ENCODE data around the gene ST7. TPM values are rescaled to one million over a fixed set of nuclear protein-coding genes. Genes with fewer than 3 reads are reported as not detected.

The ST7 gene
- total and polyA plus RNA-seq, 2 of the 8 experiments (the other 6 are each of a cell fraction or from before 2014, with no cell fraction given) = 16.3 to 18.0 TPM

DNA sequence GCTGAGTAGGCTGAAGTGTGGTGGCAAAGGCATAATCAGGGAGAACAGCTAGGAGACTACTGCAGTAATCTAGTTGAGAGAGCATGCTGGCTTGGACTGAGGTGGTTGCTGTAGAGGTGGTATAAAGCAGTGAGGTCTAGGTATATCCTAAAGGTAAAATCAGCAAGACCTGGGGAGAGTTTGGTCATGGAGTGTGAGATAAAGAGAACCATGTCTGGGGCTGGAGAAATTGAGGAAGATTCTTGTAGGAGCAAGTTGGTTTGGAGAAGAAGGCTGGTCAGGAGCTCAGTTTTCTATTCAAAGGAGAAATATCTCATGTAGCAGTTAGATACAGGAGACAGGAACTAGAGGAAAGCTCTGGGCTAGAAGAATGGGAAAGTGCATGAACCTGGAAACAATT lies 32.9 kb upstream of the ST7 start:
- Histone ChIP-seq H3K18ac (ENCODE audit: extremely low read depth, low read length) (no peak overlapping the region), H3K27me3 (replicated peaks in 1 of 4; ENCODE audit: control insufficient read depth in 3 of 4, extremely low read depth in 1 of 4, insufficient read depth in 3 of 4, low read length in 3 of 4) (no peaks in the 10 kb centered on the region), H3K14ac (ENCODE audit: insufficient read length) (no peak overlapping the region), H2BK12ac (ENCODE audit: low read depth, low read length) (no peak overlapping the region), H4K91ac (replicated peaks; ENCODE audit: insufficient read length, low read length) (no peak overlapping the region), H2BK20ac (ENCODE audit: low read length) (no peak overlapping the region), H3K4ac (replicated peaks; ENCODE audit: insufficient read length, low read depth, low read length) (no peak overlapping the region), H3K23ac (ENCODE audit: insufficient read length) (no peak overlapping the region), H3K56ac (replicated peaks; ENCODE audit: insufficient read length, low read depth, low read length) (no peak overlapping the region), H3K23me2 (ENCODE audit: low read depth, low read length) (peaks cover 2% of the 10 kb centered on the region; the same call in 1 of the 2 replicates), H2BK5ac (ENCODE audit: low read depth, low read length) (no peak overlapping the region), H3K4me2 (ENCODE audit: insufficient read depth in 1 of 2, low read depth in 2 of 2, low read length in 2 of 2) (no peak overlapping the region), H3K79me2 (ENCODE audit: control insufficient read depth in 1 of 2, insufficient read depth in 2 of 2, low read length in 2 of 2) (no peaks in the 10 kb centered on the region), H3K27ac (ENCODE audit: low read depth, low read length) (no peak overlapping the region), H3K36me3 (ENCODE audit: control insufficient read depth in 2 of 4, insufficient read depth in 4 of 4, low read length in 3 of 4) (peaks cover 0 to 41% (median 10%) of the 10 kb centered on the region in 4 experiments; a peak in 6 of 8 replicates), H4K5ac (ENCODE audit: insufficient read length, low read depth, low read length) (no peak overlapping the region), H2AFZ (ENCODE audit: low read length) (no peak overlapping the region), H2AK5ac (ENCODE audit: low read depth, low read length) (no peak overlapping the region), H2BK120ac (replicated peaks; ENCODE audit: low read depth, low read length) (no peak overlapping the region), H3K9me3 (ENCODE audit: insufficient read depth in 2 of 2, low read depth in 1 of 2, low read length in 1 of 2) (no peaks in the 10 kb centered on the region), H3K9ac (replicated peaks in 1 of 4; ENCODE audit: extremely low read depth in 1 of 4, low read depth in 3 of 4, low read length in 3 of 4) (no peak overlapping the region), H3K79me1 (ENCODE audit: low read depth, low read length) (no peaks in the 10 kb centered on the region), H2BK15ac (ENCODE audit: low read length) (no peak overlapping the region), H4K20me1 (replicated peaks in 1 of 2; ENCODE audit: control insufficient read depth in 1 of 2, insufficient read depth in 2 of 2, low read length in 2 of 2) (no peaks in the 10 kb centered on the region), H4K8ac (ENCODE audit: extremely low read depth, insufficient read depth, low read length) (no peak overlapping the region), H3K4me3 (ENCODE audit: extremely low read depth in 1 of 4, insufficient read depth in 2 of 4, low read depth in 3 of 4, low read length in 4 of 4) (no peak overlapping the region), H3K4me1 (replicated peaks in 1 of 4; ENCODE audit: control insufficient read depth in 3 of 4, insufficient read depth in 4 of 4, low read length in 3 of 4) (no peaks in the 10 kb centered on the region)
- POLR2A ChIA-PET (ENCODE audit: partially characterized antibody) = interaction anchor here (1.2 to 1.6 kb wide), 3 partner anchors 9 to 33 kb away, joined by 3 to 6 read pairs (median 5); partner anchors contain the start of gene ST7
- FAIRE-seq = no peak
- no peak for DNase-seq (ENCODE audit: low read depth in 1 of 2, low spot score in 2 of 2)
- CTCF ChIA-PET (ENCODE audit: partially characterized antibody) = interaction anchor here (1.1 to 1.7 kb wide), 4 partner anchors 10 to 207 kb away, joined by 3 to 9 read pairs (median 4); no protein-coding TSS in a partner anchor
- TF ChIP-seq HDAC2 (IDR thresholded peaks at IDR 0.05; ENCODE audit: borderline replicate concordance in 1 of 2, low read depth in 2 of 2, low read length in 2 of 2) (no peak), SP2 (IDR thresholded peaks at IDR 0.05; ENCODE audit: low read length) (no peak), POLR2AphosphoS5 (IDR thresholded peaks at IDR 0.05; ENCODE audit: low read depth, low read length) (no peak), KDM4A (IDR thresholded peaks at IDR 0.05; ENCODE audit: low read depth, low read length, severe bottlenecking) (no peak), SIRT6 (IDR thresholded peaks at IDR 0.05; ENCODE audit: low read length) (no peak), EP300 (IDR thresholded peaks at IDR 0.05; ENCODE audit: borderline replicate concordance in 1 of 2, low read depth in 2 of 2, low read length in 2 of 2) (no peak), BACH1 (IDR thresholded peaks at IDR 0.05; ENCODE audit: low read length) (no peak), GABPA (IDR thresholded peaks at IDR 0.05; ENCODE audit: borderline replicate concordance, insufficient read depth, low read length) (no peak), KDM5A (IDR thresholded peaks at IDR 0.05; ENCODE audit: low read length) (no peak), TAF1 (IDR thresholded peaks at IDR 0.05; ENCODE audit: low read depth, low read length) (no peak), MAFK (IDR thresholded peaks at IDR 0.05; ENCODE audit: low read depth, low read length) (no peak), TEAD4 (IDR thresholded peaks at IDR 0.05; ENCODE audit: low read depth, low read length) (no peak)
- TF ChIP-seq, protein P1, sequence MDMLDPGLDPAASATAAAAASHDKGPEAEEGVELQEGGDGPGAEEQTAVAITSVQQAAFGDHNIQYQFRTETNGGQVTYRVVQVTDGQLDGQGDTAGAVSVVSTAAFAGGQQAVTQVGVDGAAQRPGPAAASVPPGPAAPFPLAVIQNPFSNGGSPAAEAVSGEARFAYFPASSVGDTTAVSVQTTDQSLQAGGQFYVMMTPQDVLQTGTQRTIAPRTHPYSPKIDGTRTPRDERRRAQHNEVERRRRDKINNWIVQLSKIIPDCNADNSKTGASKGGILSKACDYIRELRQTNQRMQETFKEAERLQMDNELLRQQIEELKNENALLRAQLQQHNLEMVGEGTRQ (IDR thresholded peaks at IDR 0.05; ENCODE audit: low read length) = no peak
- TF ChIP-seq, protein P2, sequence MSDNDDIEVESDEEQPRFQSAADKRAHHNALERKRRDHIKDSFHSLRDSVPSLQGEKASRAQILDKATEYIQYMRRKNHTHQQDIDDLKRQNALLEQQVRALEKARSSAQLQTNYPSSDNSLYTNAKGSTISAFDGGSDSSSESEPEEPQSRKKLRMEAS (IDR thresholded peaks at IDR 0.05) = no peak

All from H1 (cell line).